ENCODE measurements around the gene RTTN.
A peak's percentile ranks its signal among the peaks of the same experiment; 100 is the strongest.
"Not testable (repeated sequence)": the region's sequence is repeated elsewhere in the genome, so short reads cannot be mapped to it uniquely, and the experiment has no call there.

The RTTN gene

DNA sequence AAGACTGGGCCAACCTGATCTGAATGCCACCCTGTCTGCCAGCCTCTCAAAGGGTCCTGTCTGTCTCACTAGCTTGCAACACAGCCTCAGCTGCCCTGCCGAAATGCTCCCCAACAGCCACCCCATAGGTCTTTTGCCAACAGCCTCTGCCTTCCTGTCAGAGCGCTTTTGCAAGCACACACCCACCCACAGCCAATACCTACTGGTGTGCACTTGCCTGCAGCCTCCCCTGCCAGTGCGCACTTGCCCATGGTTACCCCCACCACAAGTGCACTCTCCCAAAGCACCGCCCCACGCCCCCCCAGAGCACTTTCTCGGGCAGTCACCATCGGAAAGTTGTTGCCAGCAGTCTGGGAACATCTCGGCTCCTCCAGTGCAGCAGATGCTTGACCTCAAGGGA is 48.6 kb downstream of the RTTN start:
- peak in 1 of 56 donors; percentile 7 for DNase-seq

DNA sequence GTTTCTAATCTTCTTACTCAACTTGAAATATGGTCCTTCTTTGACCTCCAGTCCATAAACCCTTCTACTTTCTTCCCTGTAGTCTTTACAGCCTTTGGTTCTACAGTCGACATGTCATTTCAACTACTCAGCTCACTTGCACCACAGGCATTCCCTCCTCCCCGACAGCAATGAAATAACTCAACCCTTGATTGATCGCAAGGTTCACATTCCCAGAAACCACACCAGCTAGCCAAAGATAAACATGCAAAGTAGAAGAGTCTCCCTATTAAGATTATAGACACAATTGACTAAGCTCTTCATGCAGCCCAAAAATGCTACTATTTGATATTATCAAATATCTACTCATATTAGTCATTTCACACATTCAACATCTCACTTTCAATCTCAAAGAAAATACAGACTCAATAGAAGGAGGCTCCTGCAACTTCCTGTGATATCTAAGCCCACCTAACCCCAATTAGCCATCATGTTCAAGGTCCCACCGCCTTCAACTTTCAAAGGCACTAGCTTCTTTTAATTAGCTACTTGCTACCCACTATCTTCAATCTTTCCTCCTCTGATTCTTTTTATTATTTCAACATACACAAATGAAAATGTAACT is 50.8 kb downstream of the RTTN start:
- DNase-seq, result no peak

DNA sequence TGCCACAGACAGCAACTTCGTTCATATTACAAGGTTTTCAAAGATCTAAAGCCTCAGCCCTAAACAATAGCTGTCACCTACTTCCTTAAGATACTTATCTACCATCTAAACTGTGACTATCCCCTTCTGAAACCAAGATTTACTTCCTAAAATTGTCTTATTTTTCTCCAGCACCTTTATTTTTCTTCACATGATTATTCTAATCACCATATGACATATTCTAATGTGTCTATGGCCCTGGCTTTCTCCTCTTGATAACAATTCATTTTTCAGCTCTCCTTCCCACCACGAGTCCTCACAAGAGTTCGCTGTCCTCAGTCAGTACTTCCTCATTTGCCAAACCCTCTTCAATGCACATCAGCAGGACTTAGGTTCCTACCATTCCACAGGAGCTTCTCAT is 53.9 kb downstream of the RTTN start:
- DNase-seq, result no peak

DNA sequence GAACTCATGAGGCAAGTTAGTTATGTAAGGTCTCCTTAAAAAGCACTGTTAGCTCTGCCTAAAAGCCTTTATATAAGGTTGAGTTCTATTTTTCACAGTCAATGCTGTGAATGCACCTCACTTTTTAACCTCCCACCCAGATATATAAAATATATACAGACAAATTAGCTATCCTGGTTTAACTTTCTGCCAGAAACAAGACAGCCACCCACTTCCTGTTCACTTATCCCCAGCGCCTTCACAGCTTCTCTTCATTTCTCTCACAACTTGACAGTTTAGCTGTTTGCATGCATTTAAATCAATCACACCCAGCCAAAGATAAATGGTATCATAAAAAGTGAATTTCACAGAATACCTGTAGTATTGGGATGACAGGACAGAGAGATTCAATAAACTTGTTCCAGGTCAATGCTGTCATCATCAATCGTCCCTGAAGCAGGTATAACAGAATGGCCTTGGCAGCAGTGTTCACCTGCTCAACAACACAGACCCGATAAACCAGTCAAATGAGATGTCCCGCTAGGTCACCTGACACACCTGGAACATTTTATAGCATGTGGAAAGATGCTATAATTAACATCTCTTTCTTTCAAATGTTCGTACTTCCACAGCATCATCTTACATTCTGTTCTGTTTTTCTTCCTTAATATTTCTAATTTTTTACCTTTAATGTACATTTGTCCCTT is 55.7 kb downstream of the RTTN start:
- DNase-seq, result peak in 4 of 56 donors; percentile 11 to 45 (median 18)

DNA sequence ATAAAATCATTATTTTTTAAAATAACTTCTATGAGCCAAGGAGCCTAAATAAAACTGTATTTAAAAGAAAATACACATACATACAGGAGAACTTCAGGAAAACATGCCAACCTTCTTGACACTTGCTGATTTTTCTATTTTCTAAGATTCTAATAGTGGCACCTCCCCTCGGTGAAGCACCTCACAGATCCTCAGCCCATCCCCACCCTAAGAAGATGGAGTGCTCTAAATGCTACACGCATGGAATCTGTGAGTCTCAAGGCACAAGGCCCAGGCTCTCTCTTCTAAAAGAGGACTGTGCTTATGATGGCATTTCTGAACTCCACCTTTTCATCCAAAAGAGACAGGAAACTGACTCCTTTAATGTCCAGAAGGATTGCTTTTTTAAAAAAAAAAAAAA is 56.3 kb downstream of the RTTN start:
- DNase-seq, result no peak

DNA sequence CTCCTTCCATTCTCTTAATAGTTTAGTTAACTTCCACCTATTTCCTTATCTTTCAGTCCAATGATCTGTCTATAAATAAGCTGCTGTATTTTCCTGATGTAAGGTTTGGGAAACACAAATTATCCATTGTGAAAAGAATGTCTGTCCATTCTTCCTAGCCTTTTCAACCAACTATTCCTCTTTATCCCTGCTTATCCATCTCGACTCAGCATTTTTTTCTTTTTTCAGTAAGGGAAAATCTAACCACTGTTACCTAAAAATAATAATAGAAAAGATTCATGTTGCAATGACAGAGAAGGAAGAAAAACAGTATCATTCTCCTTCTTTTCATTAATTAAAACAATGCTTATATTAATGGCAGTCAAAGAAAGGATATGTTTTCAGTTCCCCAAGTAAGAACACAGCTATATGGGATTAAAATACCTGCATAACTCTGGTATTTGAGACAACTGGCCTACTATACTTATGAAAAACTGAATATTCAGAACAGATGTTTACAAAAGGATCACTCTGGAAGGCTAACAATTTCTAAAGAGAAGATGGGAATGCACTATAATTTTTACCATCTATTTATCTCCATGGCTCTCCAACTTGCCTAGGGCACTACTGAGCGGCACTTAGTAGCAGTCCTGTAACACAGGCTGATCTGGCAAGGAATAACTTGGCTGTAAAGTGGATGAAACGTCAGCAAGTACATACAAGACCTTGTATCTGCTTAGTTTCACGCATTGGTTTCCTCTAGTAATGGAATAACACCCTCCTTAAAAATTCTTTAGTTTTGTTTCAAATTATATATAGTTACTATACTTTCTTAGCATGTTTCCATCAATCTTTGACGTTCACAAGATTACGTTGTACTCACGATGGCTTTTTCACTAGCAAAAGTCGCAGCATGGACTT is 57.2 kb downstream of the RTTN start:
- DNase-seq, result no peak

DNA sequence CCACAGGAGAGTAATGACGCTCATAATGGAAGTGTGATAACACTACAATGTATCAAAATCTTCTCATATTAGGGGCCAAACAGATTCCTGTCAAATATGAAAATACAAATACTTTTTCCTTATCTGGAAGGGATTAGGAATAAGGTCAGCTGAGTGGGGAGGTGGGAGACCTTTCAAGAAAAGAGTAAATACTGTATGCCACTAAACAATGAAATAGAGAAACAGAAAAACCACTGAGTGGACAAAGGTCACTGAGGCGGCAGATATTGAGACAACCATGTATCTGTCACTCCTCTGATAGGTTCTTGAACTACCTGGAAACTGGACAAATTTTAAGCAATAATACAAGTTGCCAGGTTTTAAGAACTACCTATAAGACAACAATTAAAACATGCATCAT is 59.3 kb downstream of the RTTN start:
- no peak for DNase-seq

DNA sequence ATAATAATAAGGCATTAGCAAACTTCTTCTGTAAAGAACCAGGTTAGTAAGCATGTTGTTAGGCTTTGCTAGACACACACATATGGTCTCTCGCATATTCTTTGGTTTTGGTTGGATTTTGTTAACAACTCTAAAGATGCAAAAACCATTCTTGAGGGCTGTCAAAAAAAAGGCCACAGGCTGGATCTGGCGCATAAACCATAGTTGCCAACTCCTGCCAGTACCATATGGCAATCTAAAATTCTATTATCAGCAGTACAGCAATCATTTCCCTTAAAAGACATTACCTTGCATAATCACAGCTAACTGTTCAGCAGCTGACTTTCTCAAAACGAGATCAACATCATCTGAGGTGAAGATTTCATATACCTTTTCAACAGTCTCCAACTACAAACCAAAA is 63.5 kb downstream of the RTTN start:
- no peak for DNase-seq

DNA sequence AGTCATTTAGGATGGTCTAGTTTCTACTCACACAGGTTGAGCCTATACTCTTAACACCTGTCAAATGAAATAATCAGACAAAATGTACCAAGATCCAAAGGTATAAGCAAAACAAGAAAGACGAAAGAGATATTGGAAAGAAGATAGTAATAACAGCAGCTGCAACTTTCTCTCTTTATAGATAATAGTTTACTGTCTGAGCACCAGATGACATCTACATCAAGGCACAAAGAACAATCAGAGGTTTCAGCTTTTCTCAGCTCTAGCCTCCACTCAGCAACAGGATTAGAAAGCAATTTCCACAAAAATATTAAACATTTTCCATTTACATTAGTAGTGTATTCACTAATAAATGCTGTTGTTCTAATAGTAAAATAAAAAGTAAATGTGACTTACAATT is 66.3 kb downstream of the RTTN start:
- no peak for DNase-seq

DNA sequence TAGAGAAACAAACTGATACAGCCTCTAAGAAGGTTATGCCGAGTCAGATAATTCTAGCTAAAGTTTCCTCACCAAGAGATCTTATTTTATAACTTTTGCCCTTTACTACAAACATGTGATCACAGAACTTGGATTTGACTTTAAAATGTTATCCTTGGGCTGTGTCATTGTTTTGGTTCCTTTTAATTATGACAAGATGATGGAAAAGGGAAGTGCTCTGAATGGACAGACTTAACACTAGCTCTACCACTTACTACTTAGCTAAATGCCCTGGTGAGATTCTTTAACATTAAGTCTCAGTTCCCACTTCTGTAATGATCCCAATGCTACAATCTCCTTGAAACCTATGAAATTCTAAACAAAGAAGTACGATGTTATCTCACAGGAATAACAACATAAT is 69.9 kb downstream of the RTTN start:
- no peak for DNase-seq

DNA sequence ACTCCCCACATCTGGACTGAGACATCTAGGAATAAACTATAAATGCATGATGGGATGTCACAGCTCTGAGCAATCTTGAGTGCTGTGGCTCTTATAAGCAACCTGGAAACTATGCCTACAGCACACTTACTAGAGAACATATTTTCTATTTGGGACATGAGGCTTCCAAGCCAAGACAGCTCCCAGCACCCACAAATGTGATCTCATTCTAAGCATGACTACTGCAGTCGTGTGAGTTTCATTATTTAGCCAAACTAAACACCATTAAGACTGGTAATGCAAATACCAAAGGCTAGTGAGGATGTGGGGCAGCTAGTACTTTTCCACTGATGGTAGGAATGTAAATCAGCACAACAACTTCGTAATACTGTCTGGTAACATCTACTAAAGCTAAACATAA is 72.5 kb downstream of the RTTN start:
- DNase-seq, result no peak

DNA sequence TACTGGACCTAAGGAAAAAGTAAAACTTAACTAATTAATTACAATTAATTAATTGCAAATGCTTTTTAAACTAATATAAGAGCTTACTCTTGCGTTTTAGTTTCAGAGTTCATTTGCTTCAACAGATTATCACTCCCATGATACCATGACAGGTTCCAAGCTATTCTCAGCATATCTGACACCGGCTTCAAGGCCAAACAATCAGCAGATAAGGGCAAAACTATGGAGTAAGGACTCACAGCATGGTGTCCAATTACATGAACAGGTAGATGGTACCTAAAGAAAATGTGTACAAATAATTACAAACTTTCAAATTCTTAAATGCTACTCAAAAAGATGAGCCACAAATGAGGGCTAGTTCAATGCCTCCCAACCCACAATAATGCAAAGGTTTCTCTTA is 77.2 kb downstream of the RTTN start:
- no peak for DNase-seq

DNA sequence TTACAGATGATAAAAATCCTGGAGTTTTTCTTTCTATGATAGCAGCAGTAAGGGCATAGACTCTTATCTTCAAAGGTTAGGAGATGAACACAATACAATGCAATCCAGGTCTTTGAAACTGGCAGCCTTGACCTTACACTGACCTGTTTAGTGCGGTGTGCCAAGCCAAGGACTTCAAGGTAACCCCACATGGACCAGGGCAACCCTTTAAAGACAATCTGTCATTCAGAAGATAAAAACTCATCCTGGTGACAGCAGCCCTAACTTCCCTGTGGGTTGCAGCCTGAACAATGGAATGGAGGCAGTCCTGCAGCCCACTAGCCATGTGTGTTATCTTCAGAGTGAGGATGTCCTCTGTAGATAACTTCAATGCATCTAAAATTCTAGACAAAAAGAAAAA is 78.1 kb downstream of the RTTN start:
- no peak for DNase-seq

DNA sequence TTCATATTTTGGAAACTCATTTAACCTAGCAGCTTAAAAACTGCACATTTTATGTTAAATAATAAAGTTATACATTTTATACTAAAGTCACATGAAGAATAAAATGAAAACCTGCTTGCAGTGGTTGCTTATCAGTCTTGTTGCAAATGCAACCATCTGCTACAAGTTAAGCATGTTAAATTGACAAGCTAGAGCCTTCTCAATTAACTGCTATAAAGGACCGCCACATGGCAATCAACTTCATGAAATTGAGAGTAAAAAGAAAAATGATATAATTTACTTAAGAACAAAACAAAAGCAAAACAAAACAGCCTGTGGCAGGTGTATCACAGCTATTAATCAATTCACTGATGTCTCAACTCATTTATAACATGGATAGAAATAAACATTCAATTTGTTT is 78.7 kb downstream of the RTTN start:
- no peak for DNase-seq

DNA sequence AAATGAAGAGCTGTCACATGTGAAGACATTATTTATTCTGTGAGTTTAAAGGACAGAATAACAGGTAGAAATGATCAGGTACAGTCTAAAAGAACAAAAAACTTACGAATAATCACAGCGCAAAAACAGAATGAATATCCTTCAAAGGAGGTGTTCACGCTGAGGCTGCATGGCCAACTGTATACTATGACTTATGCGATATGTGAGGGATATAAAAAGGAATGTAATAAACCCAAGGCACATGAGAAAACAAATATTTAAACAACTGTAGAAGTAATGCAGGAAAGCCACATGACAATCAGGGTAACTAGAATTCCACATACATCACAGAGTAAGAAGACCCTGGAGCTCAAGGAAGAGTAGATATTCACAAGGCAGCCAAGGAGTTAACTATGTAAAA is 81.3 kb downstream of the RTTN start:
- no peak for DNase-seq

DNA sequence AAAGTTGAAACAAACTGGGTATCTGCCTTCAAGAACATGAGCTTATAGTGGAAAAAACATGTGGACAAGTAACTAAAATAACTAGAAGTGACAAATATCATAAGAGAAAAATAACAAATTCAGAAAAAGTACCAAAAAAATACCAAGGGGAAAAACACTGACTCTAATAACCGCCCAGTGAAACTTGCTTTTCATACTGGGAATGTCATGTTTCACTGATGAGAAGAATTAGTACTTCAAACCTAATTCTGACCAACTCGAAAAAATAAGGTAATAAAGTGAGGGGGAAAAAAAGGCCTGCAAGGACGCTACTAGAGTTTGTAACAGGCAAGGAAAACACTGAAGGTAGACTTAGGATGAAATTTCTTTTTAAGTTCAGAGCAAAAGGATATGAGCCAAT is 83.6 kb downstream of the RTTN start:
- DNase-seq, result no peak

DNA sequence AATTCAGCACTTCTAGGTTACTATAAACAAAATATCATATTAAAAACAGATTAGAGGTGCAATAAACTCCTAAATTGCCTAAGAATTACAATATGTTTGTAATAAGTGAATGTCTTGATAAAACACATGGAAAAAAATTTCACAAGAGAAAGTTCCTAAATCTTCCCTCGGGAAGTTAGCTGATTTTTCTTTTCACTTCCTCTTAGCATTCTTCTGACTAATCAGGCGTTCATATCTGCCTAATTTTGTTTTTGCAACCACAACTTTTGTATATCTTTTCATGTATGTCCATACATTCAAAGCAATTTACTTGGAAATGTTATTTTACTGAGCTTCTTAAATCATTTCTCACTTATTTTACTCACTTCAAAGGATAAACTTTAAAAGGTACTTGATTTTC is 88.5 kb downstream of the RTTN start:
- no peak for DNase-seq

DNA sequence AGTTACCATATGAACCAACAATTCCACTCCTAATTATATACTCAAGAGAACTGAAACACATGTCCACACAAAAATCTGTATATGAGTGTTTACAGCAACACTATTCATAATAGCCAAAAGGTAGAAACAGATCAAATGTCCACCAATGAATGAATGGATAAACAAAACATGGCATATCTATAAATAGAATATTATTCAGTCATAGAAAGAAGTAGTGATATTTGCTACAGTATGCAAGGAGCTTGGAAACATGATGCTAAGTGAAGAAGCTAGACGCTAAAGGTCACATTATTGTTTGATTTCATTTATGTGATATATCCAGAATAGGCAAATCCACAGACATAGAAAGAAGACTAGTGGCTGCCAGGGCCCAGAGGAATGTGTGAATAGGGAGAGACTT is 92.0 kb downstream of the RTTN start:
- DNase-seq, result no peak

DNA sequence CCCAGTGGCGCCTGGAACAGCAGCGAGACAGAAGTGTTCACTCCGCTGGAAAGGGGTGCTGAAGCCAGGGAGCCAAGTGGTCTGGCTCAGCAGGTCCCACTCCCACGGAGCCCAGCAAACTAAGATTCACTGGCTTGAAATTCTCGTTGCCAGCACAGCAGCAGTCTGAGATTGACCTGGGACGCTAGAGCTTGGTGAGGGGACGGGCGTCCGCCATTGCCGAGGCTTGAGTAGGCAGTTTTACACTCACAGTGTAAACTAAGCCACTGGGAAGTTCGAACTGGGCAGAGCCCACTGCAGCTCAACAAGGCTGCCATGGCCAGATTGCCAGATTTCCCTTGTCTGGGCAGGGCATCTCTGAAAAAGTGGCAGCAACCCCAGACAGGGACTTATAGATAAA is 94.8 kb downstream of the RTTN start:
- no peak for DNase-seq

DNA sequence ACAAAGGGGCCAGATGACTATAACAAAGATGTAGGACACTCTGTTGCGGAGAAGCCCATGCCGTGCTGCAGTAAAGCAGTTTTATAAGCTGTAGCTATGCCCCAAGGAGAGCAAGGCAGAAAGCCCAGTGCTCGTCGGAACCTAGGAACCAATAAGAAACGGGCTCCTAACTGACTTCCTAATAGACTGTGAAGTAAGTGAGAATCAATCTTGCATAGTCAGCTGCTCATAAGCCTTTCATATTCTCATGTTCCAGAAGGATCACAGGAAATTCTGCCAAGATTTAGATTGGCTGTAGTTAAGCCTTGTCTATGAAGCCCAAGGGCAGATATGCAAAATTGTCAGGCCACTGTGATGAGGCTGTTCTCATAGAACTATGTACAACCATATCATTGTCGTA is 98.4 kb downstream of the RTTN start:
- DNase-seq, result no peak

DNA sequence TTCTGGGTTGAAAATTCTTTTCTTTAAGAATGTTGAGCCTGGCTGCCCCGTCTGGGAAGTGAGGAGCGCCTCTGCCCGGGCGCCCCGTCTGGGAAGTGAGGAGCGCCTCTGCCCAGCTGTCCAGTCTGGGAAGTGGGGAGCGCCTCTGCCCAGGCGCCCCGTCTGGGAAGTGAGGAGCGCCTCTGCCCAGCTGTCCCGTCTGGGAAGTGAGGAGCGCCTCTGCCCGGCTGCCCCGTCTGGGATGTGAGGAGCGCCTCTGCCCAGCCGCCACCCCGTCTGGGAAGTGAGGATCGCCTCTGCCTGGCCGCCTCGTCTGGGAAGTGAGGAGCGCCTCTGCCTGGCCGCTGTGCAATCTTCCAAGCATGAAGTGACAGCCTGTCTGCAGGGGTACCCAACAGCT is 102.6 kb downstream of the RTTN start:
- not testable (repeated sequence) for DNase-seq

DNA sequence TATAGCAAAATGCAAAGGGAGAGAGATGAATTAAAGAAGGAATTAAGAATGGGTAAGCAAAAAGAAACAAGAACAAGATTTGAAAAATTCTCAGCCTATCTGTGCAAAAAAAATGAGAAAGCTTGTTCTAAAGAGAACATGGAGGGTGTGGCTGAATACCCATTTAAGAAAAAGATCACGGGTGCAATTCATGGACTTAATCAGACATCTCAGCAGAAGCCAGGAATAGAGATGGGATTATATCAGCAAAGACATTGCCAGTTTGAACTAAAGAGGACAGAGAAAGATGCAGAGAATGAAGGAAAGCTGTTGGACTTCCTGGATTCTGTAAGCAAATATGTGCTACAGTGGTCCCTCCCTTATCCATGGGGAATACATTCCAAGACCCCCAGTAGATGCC is 115.6 kb downstream of the RTTN start:
- no peak for DNase-seq

DNA sequence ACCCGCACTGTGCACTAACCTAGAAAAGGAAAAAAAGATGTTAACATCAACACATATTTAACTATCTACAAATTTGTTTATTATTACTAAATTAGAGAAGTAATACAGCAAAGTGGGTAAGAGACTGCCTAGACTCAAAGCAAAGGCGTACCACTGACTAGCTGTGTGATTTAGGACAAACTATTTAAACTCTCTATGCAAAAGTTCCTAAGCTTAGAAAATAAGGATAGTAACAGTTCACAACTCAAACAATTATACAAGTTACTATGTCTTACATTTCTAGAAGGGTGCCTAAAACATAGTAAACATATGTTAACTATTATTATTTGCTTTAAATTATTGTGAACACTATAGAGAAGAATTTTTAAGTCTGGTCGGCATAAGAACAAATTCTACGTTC is 119.4 kb downstream of the RTTN start:
- no peak for DNase-seq

Data from nucleus accumbens (tissue), 56 donors.